GM12865 (cell line): ENCODE data around the gene MAGI2.

Source experiments
- DNase-seq: peaks from one replicate; pipeline ENCODE4 v3.0.0; 2010; ENCODE audit warnings: low read depth
- H3K4me3 ChIP-seq: 2 replicates; pipeline ENCODE4 v1.5.1; 2011; ENCODE audit warnings: mild to moderate bottlenecking, low read depth, low read length, control low read depth
- CTCF ChIP-seq: IDR thresholded peaks from 2 replicates; pipeline ENCODE4 v1.5.1; 2011; ENCODE audit warnings: low read length, control low read depth, low read depth, inconsistent platforms; ENCODE audit not compliant: insufficient read depth; ENCODE audit errors: missing control alignments

The MAGI2 gene

GRCh38 chr7:79359827-79360226 lies 93.6 kb downstream of the MAGI2 start:
- no peak for TF ChIP-seq CTCF
- H3K4me3 ChIP-seq, result no peak overlapping the region
- no peak for DNase-seq

DNA sequence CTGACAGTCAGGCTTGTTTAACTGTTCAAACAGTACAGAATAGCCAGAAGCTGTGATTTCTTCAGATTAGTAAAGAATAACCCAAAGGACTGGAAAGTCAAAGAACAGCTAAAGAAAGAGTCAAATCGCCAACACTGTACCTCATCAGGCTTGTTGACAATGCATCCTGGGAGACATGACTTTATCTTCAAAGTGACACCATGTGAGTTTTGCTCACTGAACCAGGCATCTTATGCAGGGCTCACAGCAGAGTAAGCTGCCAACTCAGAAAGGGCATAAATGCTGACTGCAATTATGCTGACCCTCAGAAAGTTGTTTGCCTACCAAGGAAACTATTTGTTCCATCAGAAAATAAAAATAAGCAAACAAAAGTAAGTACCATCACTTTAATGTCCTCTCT lies 96.4 kb downstream of the MAGI2 start:
- DNase-seq, result no peak
- TF ChIP-seq CTCF, result no peak
- no peak overlapping the region for H3K4me3 ChIP-seq

DNA sequence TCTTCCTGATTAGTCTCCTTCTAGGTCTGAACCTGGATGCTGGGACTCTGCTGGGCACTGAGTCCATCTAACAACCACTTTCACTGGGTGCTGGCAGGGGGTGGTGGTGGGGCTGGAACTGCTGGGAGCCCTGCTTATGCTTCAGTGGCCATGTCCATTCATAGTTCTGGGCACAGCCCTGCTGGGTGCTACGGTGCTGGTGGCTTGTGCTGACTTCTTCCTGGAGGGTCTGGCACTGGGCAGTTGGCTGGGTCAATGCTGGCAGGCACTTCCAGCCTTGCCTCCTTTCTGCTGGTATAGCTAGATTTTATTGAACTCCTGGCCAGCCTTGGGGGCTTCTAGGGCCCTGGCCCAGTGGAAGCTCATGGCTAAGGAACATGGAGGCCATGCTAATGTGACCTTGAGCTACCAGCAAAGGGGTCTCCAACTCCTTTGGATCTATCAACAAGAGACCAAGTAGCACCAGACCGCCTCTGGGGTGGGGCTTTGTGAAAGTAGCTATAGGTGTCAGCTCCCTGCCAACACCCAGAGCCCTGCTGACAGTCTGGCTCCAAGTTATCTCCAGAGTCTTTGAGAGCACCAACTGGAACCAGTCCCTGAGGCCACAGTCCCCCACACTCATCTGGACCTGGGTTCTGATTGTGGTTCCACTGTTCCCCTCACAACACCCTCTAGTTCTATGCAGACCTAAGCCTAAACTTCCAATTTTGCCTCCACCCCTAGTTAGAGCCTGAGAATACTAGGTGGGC lies 99.6 kb downstream of the MAGI2 start:
- no peak for TF ChIP-seq CTCF
- DNase-seq, result no peak
- H3K4me3 ChIP-seq, result no peak overlapping the region

DNA sequence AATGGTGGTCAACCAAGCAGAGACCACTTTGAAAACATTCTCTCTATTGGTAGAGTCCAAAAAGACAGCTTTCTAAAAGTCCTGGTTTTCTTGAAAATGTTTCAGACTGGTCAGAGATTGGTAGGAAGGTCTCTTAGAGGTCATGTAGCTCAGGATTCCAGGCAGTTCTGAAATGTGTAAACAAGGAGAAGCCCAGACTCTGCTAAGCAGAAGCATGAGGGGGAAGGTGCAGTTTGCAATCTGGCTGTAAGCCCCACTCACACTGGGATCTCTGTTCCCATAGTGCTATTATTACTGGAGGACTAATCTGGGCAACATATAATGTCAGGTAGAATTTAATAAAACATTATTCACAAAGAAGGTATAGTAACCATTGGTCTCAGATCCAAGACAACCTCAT lies 101.1 kb downstream of the MAGI2 start:
- no peak for TF ChIP-seq CTCF
- no peak for DNase-seq
- no peak overlapping the region for H3K4me3 ChIP-seq

GRCh38 chr7:79347351-79347750 lies 106.1 kb downstream of the MAGI2 start:
- TF ChIP-seq CTCF, result no peak
- no peak for DNase-seq
- H3K4me3 ChIP-seq, result no peak overlapping the region

- no peak for TF ChIP-seq CTCF
- DNase-seq, result no peak
- no peak overlapping the region for H3K4me3 ChIP-seq
These were observed 111.6 kb downstream of the MAGI2 start for GRCh38 chr7:79341902-79342301.

- DNase-seq, result no peak
- H3K4me3 ChIP-seq, result no peak overlapping the region
- TF ChIP-seq CTCF, result no peak
These were observed 113.3 kb downstream of the MAGI2 start for GRCh38 chr7:79340212-79340611.
